Right cardiac atrium (tissue), 5 donors: ENCODE data around the gene MAN1C1. TPM values are rescaled to one million over a fixed set of nuclear protein-coding genes. Genes with fewer than 3 reads are reported as not detected.

Experiments used
- ATAC-seq, 2 donors: fragments of 200-7000 bp; cut with Tn5 transposase; one replicate each; pipeline versions ENCODE4 v1.8.0 to v1.9.1; 2020; ENCODE audit warnings: moderate library complexity in 2 of 2, mild to moderate bottlenecking in 1 of 2
- DNase-seq, 3 donors: peaks; one replicate each; pipeline ENCODE4 v3.0.0-alpha.2; 2020
- H3K27ac ChIP-seq: one replicate; pipeline ENCODE4 v1.5.1; 2013; ENCODE audit warnings: mild to moderate bottlenecking, low read length, control low read depth, moderate library complexity
- H3K27me3 ChIP-seq: one replicate; pipeline ENCODE4 v1.6.1; 2013; ENCODE audit not compliant: control insufficient read depth, insufficient read depth
- H3K4me1 ChIP-seq: one replicate; pipeline ENCODE4 v1.6.1; 2013; ENCODE audit warnings: low read length; ENCODE audit not compliant: control insufficient read depth, insufficient read depth
- H3K4me3 ChIP-seq: one replicate; pipeline ENCODE4 v1.5.1; 2013; ENCODE audit warnings: low read length, control low read depth
- H3K9me3 ChIP-seq: one replicate; pipeline ENCODE4 v1.6.1; 2013; ENCODE audit warnings: low read length; ENCODE audit not compliant: control insufficient read depth
- WGBS: extraction: QIAGEN DNeasy Blood & Tissue Kit; methylation state at CpG from one replicate; pipeline ENCODE4 v1.1.7; 2013; 5-methylcytosine and 5-hydroxymethylcytosine counted together
- intact Hi-C, 4 donors: fragments of 100-400 bp; cut with DNase I; formaldehyde crosslinking; loops; one replicate each; pipeline versions ENCODE4 v1.11.0 to v1.14.0; 2022 to 2023
- polyA plus RNA-seq: library from polyadenylated mRNA; stranded (reverse); fragments of 200-250 nt; gene quantifications from one replicate; pipeline ENCODE4 v1.2.3, GENCODE V29; 2013
- total RNA-seq, 4 donors: library from RNA; stranded (reverse); fragmentation: NEBNext Ultra II Directional; extraction: Animal tissue kit (Norgen Biotek cat#: 25700); gene quantifications; one replicate each; pipeline ENCODE4 v1.2.1, GENCODE V29; 2021
- donor health status: healthy with polysubstance abuse.
- donor health status: DM: no; HTN: yes; CAD: no.
- donor health status: DM: no; HTN: no; CAD: no.
- donor health status: DM: no; HTN: yes; CAD: no; lungs with severe emphysema.
- donor health status: DM: yes; HTN: yes; CAD: no.

The MAN1C1 gene
- total and polyA plus RNA-seq, 5 donors, result 9.1 to 15.7 (median 11.7) TPM

- Histone ChIP-seq H3K9me3 (no peaks in the 10 kb centered on the region), H3K27ac (no peak overlapping the region), H3K27me3 (no peaks in the 10 kb centered on the region), H3K4me3 (no peak overlapping the region), H3K4me1 (no peaks in the 10 kb centered on the region)
- ATAC-seq (no peak), DNase-seq (no peak)
- intact Hi-C loops, result loop anchor here in 2 of 4 donors (10.0 kb wide), 2 partner anchors 87 to 97 kb away; no protein-coding TSS in a partner anchor
- WGBS, result 61% methylated on average over 4 of the region's 4 CpGs
These were observed 175.5 kb downstream of the MAN1C1 start for GRCh38 chr1:25792115-25792514.

DNA sequence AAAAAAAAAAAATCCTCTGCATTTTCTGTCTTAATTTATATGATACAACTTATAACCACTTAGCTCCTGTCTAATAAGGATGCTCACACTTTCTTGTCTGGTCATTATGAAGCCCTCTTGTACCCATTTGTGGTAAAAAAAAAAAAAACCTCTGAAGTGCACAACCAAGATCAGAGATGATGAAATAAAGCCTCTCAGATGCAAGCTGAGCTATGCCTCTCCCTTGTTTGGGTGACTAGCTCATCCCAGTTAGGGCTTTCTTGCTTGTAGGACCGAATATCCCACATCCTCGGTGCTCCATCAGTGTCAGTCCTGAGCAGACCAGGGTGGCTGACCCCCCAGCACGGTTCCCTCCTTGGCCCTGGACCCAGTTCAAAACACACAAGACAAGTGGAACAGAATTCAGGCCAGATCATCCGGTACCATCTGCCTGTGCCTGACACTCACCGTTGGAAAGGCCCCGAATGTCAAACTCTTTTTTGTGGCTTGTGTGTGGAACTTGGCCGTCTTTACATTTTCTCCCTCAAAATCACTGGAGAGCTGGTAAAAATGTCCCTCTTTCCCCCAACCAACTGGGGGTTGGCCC is 177.1 kb downstream of the MAN1C1 start:
- no peak overlapping the region for H3K27ac ChIP-seq
- intact Hi-C loops, result loop anchor here in 2 of 4 donors (10.0 kb wide), 2 partner anchors 89 to 99 kb away; no protein-coding TSS in a partner anchor

DNA sequence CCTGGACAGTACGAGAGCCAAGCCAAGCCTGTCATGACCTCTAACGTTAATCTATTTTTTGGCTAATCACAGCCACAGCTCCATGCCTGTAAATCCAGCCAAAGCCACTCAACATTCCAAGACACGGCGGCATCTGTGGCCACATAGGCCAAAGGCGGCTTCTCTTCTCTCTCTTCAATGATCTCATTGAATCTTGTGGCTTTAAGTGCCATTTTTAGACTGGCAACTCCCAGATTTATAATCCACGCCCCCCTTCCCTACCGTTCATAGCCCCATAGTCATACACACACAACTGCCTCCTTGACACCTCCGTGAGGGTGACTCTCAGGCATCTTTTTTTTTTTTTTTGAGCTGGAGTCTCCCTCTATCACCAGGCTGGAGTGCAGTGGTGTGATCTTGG is 177.7 kb downstream of the MAN1C1 start:
- no peak overlapping the region for H3K27ac ChIP-seq
- 40% methylated on average over 8 of the region's 8 CpGs for WGBS

More for the DNA sequence above, 177.1 kb downstream of the MAN1C1 start:
- H3K4me1 ChIP-seq, result no peaks in the 10 kb centered on the region
- WGBS, result 72% methylated on average over 7 of the region's 7 CpGs
- peak in 2 of 3 donors; percentile 8 to 25 for DNase-seq
- no peaks in the 10 kb centered on the region for H3K27me3 ChIP-seq
- no peaks in the 10 kb centered on the region for H3K9me3 ChIP-seq
- H3K4me3 ChIP-seq, result no peak overlapping the region
- no peak for ATAC-seq

GRCh38 chr1:25795211-25795610 is 178.6 kb downstream of the MAN1C1 start:
- Histone ChIP-seq H3K4me1 (no peaks in the 10 kb centered on the region), H3K4me3 (no peak overlapping the region), H3K27ac (no peak overlapping the region), H3K27me3 (no peaks in the 10 kb centered on the region), H3K9me3 (no peaks in the 10 kb centered on the region)
- intact Hi-C loops, result loop anchor here in 2 of 4 donors (5.0 to 10.0 kb wide), 3 partner anchors 90 to 178 kb away; partner anchors contain the start of gene MAN1C1 (in 2 of the 2)
- ATAC-seq (no peak), DNase-seq (no peak)
- WGBS, result 75% methylated on average over 2 of the region's 2 CpGs

More for the DNA sequence above, 177.7 kb downstream of the MAN1C1 start:
- Histone ChIP-seq H3K9me3 (no peaks in the 10 kb centered on the region), H3K4me3 (no peak overlapping the region), H3K27me3 (no peaks in the 10 kb centered on the region), H3K4me1 (no peaks in the 10 kb centered on the region)
- no peak for ATAC-seq
- DNase-seq, result no peak
- intact Hi-C loops, result loop anchor here in 2 of 4 donors (10.0 kb wide), 2 partner anchors 90 to 100 kb away; no protein-coding TSS in a partner anchor

DNA sequence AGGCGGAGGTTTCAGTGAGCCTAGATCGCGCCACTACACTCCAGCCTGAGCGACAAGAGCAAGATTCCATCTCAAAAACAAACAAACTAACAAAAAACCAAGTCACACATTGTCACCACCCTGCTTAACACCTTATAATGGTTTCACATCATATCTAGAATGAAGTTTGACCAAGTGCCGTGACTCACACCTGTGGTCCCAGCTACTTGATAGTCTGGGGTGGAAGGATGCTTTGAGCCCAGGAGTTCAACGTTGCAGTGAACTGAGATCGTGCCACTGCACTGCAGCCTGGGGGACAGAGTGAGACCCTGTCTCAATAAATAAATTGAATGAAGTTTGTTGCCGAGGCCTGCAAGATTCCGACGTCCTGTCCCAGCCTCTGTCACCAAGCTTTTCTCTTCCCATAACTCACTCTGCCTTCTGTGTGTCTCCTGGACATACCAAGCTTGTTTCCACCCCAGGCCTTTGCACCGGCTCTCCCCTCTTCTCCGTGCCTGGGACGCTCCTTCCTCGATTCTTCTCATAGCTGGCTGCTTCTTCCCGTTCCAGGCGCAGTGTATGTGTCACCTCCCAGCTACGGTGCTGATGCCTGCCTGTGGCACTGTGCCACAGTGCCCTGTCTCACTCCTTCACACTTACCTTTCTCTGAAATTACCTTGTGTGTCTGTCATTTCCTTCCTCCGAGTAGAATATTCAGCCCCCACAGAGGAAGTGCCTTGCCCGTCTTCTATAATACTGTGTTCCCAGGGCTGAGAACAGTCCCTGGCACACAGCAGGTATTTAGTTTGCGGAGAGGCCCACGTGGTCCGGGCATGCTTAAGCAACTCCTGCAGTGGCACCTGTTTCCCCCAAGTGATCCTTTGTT is 179.6 kb downstream of the MAN1C1 start:
- H3K27me3 ChIP-seq, result no peaks in the 10 kb centered on the region
- DNase-seq (peak in 1 of 3 donors; percentile 26), ATAC-seq (no peak)
- intact Hi-C loops, result loop anchor here (2.0 to 10.0 kb wide), 5 partner anchors 91 to 187 kb away; partner anchors contain the start of gene MAN1C1 (in 2 of the 4)
- 77% methylated on average over 22 of the region's 22 CpGs for WGBS
- no peaks in the 10 kb centered on the region for H3K9me3 ChIP-seq
- no peak overlapping the region for H3K4me3 ChIP-seq
- no peak overlapping the region for H3K27ac ChIP-seq
- H3K4me1 ChIP-seq, result peaks cover 6% of the 10 kb centered on the region

GRCh38 chr1:25796811-25797458 is 180.3 kb downstream of the MAN1C1 start:
- no peak overlapping the region for H3K4me3 ChIP-seq
- peaks cover 6% of the 10 kb centered on the region for H3K4me1 ChIP-seq
- no peak overlapping the region for H3K27ac ChIP-seq
- peak in 1 of 2 donors; percentile 32 for ATAC-seq
- intact Hi-C loops, result loop anchor here (2.0 to 10.0 kb wide), 5 partner anchors 92 to 188 kb away; partner anchors contain the start of gene MAN1C1 (in 2 of the 4)
- 11% methylated on average over 19 of the region's 19 CpGs for WGBS
- H3K27me3 ChIP-seq, result no peaks in the 10 kb centered on the region
- H3K9me3 ChIP-seq, result no peaks in the 10 kb centered on the region
- peak; percentile 85 to 96 (median 93) for DNase-seq

- Histone ChIP-seq H3K4me3 (no peak overlapping the region), H3K27me3 (no peaks in the 10 kb centered on the region), H3K27ac (no peak overlapping the region), H3K9me3 (no peaks in the 10 kb centered on the region), H3K4me1 (peaks cover 6% of the 10 kb centered on the region)
- DNase-seq (peak in 2 of 3 donors; percentile 73 to 76), ATAC-seq (no peak)
- 79% methylated on average over 8 of the region's 8 CpGs for WGBS
- intact Hi-C loops, result loop anchor here (2.0 to 10.0 kb wide), 5 partner anchors 93 to 189 kb away; partner anchors contain the start of gene MAN1C1 (in 2 of the 4)
These were observed 181.3 kb downstream of the MAN1C1 start for GRCh38 chr1:25797939-25798338.

DNA sequence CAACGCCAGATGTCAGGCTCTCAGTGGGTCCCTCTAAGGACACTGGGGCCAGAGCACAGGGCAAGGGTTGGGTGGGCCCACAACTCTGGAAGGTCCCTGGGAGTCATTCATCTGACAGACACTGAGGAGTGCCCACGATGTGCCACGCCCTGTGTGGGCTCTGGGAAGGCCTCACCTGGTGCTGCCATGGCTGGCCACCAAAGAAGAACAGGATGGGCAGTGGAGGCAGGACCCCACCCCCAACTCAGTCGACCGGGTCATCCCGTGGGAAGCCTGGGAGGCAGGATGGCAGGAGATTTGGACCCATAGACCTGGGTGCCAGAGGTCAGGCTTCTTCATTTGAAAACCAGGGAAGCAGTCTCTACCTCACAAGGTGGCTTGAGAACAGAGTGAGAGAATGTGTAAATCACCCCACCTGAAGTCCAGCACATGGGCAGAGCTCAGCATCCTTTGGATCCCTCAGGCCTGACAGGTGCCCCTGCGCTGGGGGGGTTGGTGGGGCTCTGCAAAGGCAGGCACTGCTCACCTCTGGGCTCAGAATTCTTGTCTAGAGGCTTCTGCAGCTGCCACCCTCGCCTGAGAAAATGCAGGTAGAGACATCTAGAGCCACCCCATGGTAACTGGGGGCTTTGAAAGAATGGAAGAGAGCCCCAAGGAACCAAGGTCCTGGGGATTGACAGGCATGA is 182.2 kb downstream of the MAN1C1 start:
- ATAC-seq (no peak), DNase-seq (peak in 2 of 3 donors; percentile 56 to 61)
- Histone ChIP-seq H3K4me1 (peaks cover 6% of the 10 kb centered on the region), H3K4me3 (no peak overlapping the region), H3K27me3 (no peaks in the 10 kb centered on the region), H3K27ac (no peak overlapping the region), H3K9me3 (no peaks in the 10 kb centered on the region)
- intact Hi-C loops, result loop anchor here in 2 of 4 donors (5.0 to 10.0 kb wide), 3 partner anchors 94 to 182 kb away; partner anchors contain the start of gene MAN1C1 (in 2 of the 2)
- WGBS, result 89% methylated on average over 8 of the region's 8 CpGs

DNA sequence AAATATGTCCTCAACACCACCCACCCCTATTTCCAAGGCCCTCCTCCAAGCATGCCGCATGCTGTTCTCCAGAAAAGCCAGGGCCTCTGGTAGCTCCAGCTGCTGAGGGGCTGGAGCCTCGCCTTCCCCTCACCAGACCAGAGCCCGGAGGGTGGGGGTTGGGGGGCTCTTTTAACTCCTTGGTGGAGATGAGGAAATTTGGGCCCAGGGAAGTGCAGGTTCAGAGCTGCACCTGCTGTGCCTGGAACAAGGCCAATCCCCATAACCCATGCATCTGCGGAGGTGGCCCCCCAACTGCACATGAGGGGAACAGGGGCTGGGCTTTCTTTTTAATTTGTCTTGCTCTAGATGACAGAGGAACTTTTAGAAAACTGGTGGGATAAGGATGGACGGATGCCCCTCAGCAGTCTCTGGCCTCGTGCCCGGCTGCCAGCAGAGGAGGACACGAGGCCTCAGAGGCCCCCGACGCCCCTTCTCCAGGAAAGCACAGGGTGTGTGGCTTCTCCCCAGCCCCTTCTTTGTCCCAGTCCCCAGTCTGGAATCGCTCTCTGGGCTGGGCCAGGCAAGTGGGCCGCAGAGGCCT is 182.9 kb downstream of the MAN1C1 start:
- peaks cover 6% of the 10 kb centered on the region for H3K4me1 ChIP-seq
- DNase-seq (peak in 1 of 3 donors; percentile 69), ATAC-seq (peak in 1 of 2 donors; percentile 6)
- 24% methylated on average over 12 of the region's 12 CpGs for WGBS
- intact Hi-C loops, result loop anchor here in 2 of 4 donors (5.0 to 10.0 kb wide), 3 partner anchors 95 to 182 kb away; partner anchors contain the start of gene MAN1C1 (in 2 of the 2)
- H3K4me3 ChIP-seq, result peak overlapping the region; percentile 86
- H3K27me3 ChIP-seq, result no peaks in the 10 kb centered on the region
- peak overlapping the region; percentile 65 for H3K27ac ChIP-seq
- no peaks in the 10 kb centered on the region for H3K9me3 ChIP-seq
